ENCODE data around the gene AFF3.
"Not testable (repeated sequence)": the region's sequence is repeated elsewhere in the genome, so short reads cannot be mapped to it uniquely, and the experiment has no call there.

The AFF3 gene

DNA sequence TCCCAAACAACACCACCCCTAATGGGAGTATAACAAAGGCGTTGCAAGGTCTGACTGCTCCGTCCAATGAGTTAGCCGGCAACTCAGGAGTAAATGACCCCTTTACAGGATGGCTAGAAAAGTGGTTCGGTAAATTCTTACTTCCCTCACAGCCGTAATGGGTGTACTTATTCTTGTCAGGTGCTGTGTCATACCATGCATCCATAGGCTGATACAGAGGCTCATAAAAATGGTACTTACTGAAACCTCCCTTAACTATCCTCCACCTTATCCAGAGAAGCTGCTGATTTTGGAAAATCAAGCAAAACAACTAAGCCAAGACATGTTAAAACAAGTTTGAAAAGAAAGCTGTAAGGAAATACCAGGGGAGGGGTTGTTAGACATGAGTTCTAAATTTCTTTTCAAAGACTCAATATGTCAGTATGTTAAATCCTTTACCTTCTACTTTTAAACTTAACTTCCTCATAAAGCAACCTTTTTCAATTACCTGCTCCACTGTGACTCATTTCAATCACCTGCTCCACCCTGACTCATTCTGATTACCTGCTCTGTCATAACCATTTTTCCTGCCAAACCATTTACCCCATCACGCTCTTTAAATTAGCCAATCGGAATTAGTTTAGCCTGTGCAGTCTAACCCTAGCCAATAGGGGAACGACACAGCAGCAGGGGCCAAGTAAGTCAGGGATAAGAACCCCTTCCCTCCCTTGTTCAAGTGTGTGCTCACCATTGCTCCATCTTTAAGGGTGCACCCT lies 638.6 kb downstream of the AFF3 start:
- intact Hi-C loops (cut with DNase I): not testable (repeated sequence)
- DNase-seq: peak in 15 of 42 donors; percentile 1 to 55 (median 14)

DNA sequence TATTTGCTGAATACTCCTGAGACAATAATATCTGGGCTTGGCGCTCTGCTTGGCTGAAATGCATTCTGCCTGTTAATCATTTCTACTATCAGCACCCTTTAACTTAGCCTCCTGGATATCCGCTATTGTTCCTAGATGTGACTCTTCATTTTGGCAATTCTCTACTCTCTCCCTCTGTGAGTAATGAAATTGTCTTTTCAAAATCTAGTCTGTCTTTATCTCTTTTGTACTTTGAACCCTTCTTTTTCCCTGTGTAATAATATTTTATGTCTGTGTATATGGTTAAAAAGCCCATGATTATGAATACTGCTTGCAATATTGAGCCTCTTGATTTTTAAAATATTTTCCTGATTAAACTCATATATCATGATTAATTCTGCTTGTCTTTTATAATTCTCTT lies 646.4 kb downstream of the AFF3 start:
- DNase-seq: no peak
- intact Hi-C loops (cut with DNase I): no loop called here
